Neural cell (in vitro differentiated cells): ENCODE measurements around the gene SSBP2. TPM values are rescaled to one million over a fixed set of nuclear protein-coding genes. Genes with fewer than 3 reads are reported as not detected.

ENCODE experiments used
- H2AFZ ChIP-seq: fragments of 200-600, 300-800 bp; sonication (generic), shearing (Covaris generic); 2 replicates; pipeline ENCODE4 v1.6.0; 2014; ENCODE audit warnings: low read depth, mild to moderate bottlenecking, antibody characterized with exemption, low read length, moderate library complexity
- H3F3A ChIP-seq: fragments of 200-600 bp; shearing (Covaris generic); 2 replicates; pipeline ENCODE4 v1.6.1; 2016; ENCODE audit warnings: mild to moderate bottlenecking, moderate library complexity, mixed read lengths, antibody characterized with exemption, low read length; ENCODE audit not compliant: insufficient read depth, poor library complexity, severe bottlenecking
- H3K27ac ChIP-seq: fragments of 200-600, 300-800 bp; sonication (generic), shearing (Covaris generic); 2 replicates; pipeline ENCODE4 v1.5.1; 2014; ENCODE audit warnings: mild to moderate bottlenecking, low read length, moderate library complexity
- H3K27me3 ChIP-seq: fragments of 300-800, 200-600 bp; sonication (generic), shearing (Covaris generic); 2 replicates; pipeline ENCODE4 v1.6.0; 2014; ENCODE audit warnings: mild to moderate bottlenecking, low read depth, low read length, moderate library complexity; ENCODE audit not compliant: insufficient read depth
- H3K36me3 ChIP-seq: fragments of 300-800, 200-600 bp; sonication (generic), shearing (Covaris generic); 2 replicates; pipeline ENCODE4 v1.5.1; 2014; ENCODE audit warnings: mild to moderate bottlenecking, antibody characterized with exemption, low read length, moderate library complexity; ENCODE audit not compliant: insufficient read depth
- H3K4me2 ChIP-seq: fragments of 300-800, 200-600 bp; sonication (generic), shearing (Covaris generic); 2 replicates; pipeline ENCODE4 v1.6.0; 2014; ENCODE audit warnings: mild to moderate bottlenecking, low read length
- H3K4me3 ChIP-seq: fragments of 300-800, 200-600 bp; sonication (generic), shearing (Covaris generic); 2 replicates; pipeline ENCODE4 v1.5.1; 2014; ENCODE audit warnings: mild to moderate bottlenecking, low read length, moderate library complexity
- H3K79me2 ChIP-seq: fragments of 200-600 bp; shearing (Covaris generic); replicated peaks from 2 replicates; pipeline ENCODE4 v1.6.0; 2014; ENCODE audit warnings: mild to moderate bottlenecking, low read length, moderate library complexity; ENCODE audit not compliant: insufficient read depth
- H3K9ac ChIP-seq: fragments of 300-800, 200-600 bp; sonication (generic), shearing (Covaris generic); 2 replicates; pipeline ENCODE4 v1.6.1; 2016; ENCODE audit warnings: mild to moderate bottlenecking, low read length, mixed read lengths
- H3K9me2 ChIP-seq: fragments of 200-600 bp; shearing (Covaris generic); 2 replicates; pipeline ENCODE4 v1.6.1; 2016; ENCODE audit warnings: mild to moderate bottlenecking, low read length, mixed read lengths; ENCODE audit not compliant: insufficient read depth
- H3K9me3 ChIP-seq: fragments of 200-600, 300-800 bp; sonication (generic), shearing (Covaris generic); 2 replicates; pipeline ENCODE4 v1.6.1; 2016; ENCODE audit warnings: mild to moderate bottlenecking, mixed run types, low read length, moderate library complexity, mixed read lengths
- H4K20me1 ChIP-seq: fragments of 200-600 bp; shearing (Covaris generic); 2 replicates; pipeline ENCODE4 v1.6.1; 2016; ENCODE audit warnings: mild to moderate bottlenecking, mixed run types; ENCODE audit not compliant: insufficient read depth
- CTCF ChIP-seq: fragments of 450-650 bp; IDR thresholded peaks from 2 replicates; pipeline ENCODE4 v1.5.1; 2014; ENCODE audit warnings: antibody characterized with exemption, mild to moderate bottlenecking, moderate library complexity; ENCODE audit not compliant: poor library complexity, severe bottlenecking
- EP300 ChIP-seq: fragments of 450-650 bp; conservative IDR thresholded peaks from 2 replicates; pipeline ENCODE4 v1.6.1; 2014; ENCODE audit warnings: antibody characterized with exemption, mild to moderate bottlenecking, moderate library complexity; ENCODE audit not compliant: poor library complexity, severe bottlenecking
- EZH2 ChIP-seq: fragments of 200-600, 300-800 bp; shearing (Covaris generic), sonication (generic); IDR thresholded peaks from 2 replicates; pipeline ENCODE4 v1.6.1; 2014; ENCODE audit warnings: antibody characterized with exemption, low read length, borderline replicate concordance, mild to moderate bottlenecking; ENCODE audit not compliant: insufficient read depth, poor library complexity, severe bottlenecking
- MXI1 ChIP-seq: fragments of 450-650 bp; conservative IDR thresholded peaks from 2 replicates; pipeline ENCODE4 v1.6.1; 2014; ENCODE audit warnings: antibody characterized with exemption, mild to moderate bottlenecking; ENCODE audit not compliant: poor library complexity, severe bottlenecking
- POLR2AphosphoS5 ChIP-seq: IDR thresholded peaks from 2 replicates; pipeline ENCODE4 v1.6.1; 2012
- RAD21 ChIP-seq: fragments of 450-650 bp; conservative IDR thresholded peaks from 2 replicates; pipeline ENCODE4 v1.6.1; 2014; ENCODE audit warnings: antibody characterized with exemption, mild to moderate bottlenecking, moderate library complexity
- REST ChIP-seq: IDR thresholded peaks from 2 replicates; pipeline ENCODE4 v1.6.1; 2012; ENCODE audit warnings: borderline replicate concordance
- SMC3 ChIP-seq: fragments of 450-650 bp; conservative IDR thresholded peaks from 2 replicates; pipeline ENCODE4 v1.6.1; 2014; ENCODE audit warnings: antibody characterized with exemption, mild to moderate bottlenecking, moderate library complexity; ENCODE audit not compliant: poor library complexity
- TAF1 ChIP-seq: IDR thresholded peaks from 2 replicates; pipeline ENCODE4 v1.6.1; 2012; ENCODE audit warnings: low read depth
- polyA plus RNA-seq: library from polyadenylated mRNA; depleted of rRNA; stranded (reverse); fragments of >200 nt; gene quantifications from 2 replicates; pipeline ENCODE4 v1.2.3, GENCODE V29; 2014

Gene SSBP2
- polyA plus RNA-seq, 1 donor from 2014 or later, result 128 TPM

GRCh38 chr5:81488862-81489261 lies 262.0 kb downstream of the SSBP2 start:
- Histone ChIP-seq H3K9me3 (no peaks in the 10 kb centered on the region), H4K20me1 (no peaks in the 10 kb centered on the region)
- TF ChIP-seq RAD21, result no peak
- no peak for TF ChIP-seq MXI1
- no peak for TF ChIP-seq REST
- TF ChIP-seq EZH2, result no peak
- TF ChIP-seq TAF1, result no peak
- TF ChIP-seq EP300, result no peak
- TF ChIP-seq SMC3, result no peak
- no peak for TF ChIP-seq POLR2AphosphoS5
- no peak for TF ChIP-seq CTCF

GRCh38 chr5:81486711-81487110 lies 264.2 kb downstream of the SSBP2 start:
- Histone ChIP-seq H3K27ac (no peak overlapping the region), H3K9me2 (no peaks in the 10 kb centered on the region), H3F3A (no peaks in the 10 kb centered on the region), H3K9me3 (no peaks in the 10 kb centered on the region), H3K4me2 (no peak overlapping the region), H3K36me3 (peaks cover 9% of the 10 kb centered on the region), H4K20me1 (no peaks in the 10 kb centered on the region), H3K27me3 (no peaks in the 10 kb centered on the region), H2AFZ (no peak overlapping the region), H3K79me2 (no peaks in the 10 kb centered on the region), H3K4me3 (no peak overlapping the region), H3K9ac (no peak overlapping the region)
- TF ChIP-seq EZH2, result no peak
- TF ChIP-seq CTCF, result no peak
- TF ChIP-seq POLR2AphosphoS5, result no peak
- TF ChIP-seq SMC3, result no peak
- no peak for TF ChIP-seq TAF1
- TF ChIP-seq RAD21, result no peak
- TF ChIP-seq EP300, result no peak

More at GRCh38 chr5:81488862-81489261, 262.0 kb downstream of the SSBP2 start:
- peaks cover 8% of the 10 kb centered on the region for H3K36me3 ChIP-seq
- H3K27ac ChIP-seq, result no peak overlapping the region
- no peak overlapping the region for H3K4me3 ChIP-seq
- no peaks in the 10 kb centered on the region for H3K9me2 ChIP-seq
- H2AFZ ChIP-seq, result no peak overlapping the region
- H3K4me2 ChIP-seq, result no peak overlapping the region
- no peak overlapping the region for H3K9ac ChIP-seq
- no peaks in the 10 kb centered on the region for H3K27me3 ChIP-seq
- H3K79me2 ChIP-seq, result no peaks in the 10 kb centered on the region
- no peaks in the 10 kb centered on the region for H3F3A ChIP-seq
